Measurements from ENCODE around the gene FPR2.
"Not testable (repeated sequence)": the region's sequence is repeated elsewhere in the genome, so short reads cannot be mapped to it uniquely, and the experiment has no call there.

The FPR2 gene

GRCh38 chr19:51803519-51803918 is 42.5 kb downstream of the FPR2 start:
- no peak overlapping the region for H3K4me3 ChIP-seq (replicated peaks; ENCODE audit: low read depth, low read length)

GRCh38 chr19:51803967-51804366 is 43.0 kb downstream of the FPR2 start:
- TF ChIP-seq CTCF (IDR thresholded peaks at IDR 0.05; ENCODE audit: low read depth, low read length, missing control alignments) = no peak
- H3K4me3 ChIP-seq (replicated peaks; ENCODE audit: low read depth, low read length) = no peak overlapping the region
- no peak for DNase-seq (ENCODE audit: extremely low read depth, low read depth)

More at GRCh38 chr19:51803519-51803918, 42.5 kb downstream of the FPR2 start:
- TF ChIP-seq CTCF (IDR thresholded peaks at IDR 0.05; ENCODE audit: low read depth, low read length, missing control alignments) = no peak
- DNase-seq (ENCODE audit: extremely low read depth, low read depth) = no peak

DNA sequence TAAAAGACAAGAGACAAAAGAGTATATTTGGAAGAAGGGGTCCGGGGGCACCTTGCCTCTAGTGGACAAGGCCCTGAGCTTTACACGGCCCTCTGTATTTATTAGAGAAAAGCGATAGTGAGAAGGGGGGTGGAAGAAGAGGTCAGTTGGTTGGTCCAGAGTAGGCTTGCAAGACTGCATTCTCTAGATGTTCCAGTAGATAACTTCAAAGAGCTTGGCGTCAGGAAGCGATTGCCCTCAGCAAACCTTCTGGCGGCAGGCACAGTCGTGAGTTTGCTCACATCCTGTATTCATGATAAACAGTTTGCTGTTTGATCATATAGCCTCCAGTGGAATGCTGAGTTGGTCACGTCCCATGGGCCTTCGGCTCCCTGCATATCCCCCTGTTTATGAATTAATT is 43.8 kb downstream of the FPR2 start:
- not testable (repeated sequence) for DNase-seq (ENCODE audit: extremely low read depth, low read depth); H3K4me3 ChIP-seq (replicated peaks; ENCODE audit: low read depth, low read length)

DNA sequence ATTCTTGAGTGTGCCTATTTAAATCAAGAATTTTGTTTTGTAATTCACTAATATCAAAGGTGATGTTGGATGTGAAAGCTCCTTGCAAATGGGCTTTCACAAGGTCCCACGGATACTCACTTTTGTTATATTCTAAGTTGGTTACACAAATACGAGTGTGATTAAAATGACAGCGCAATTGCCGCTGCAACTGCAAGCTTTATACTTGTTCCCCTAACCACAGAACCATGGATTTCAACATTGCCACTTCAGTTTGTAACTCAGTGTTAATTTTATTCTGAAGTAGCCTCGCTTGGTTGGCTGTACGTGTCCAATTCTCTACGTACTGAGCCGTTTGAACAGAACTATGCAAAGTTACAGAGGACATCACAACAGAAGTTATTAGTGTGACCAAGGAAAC is 44.4 kb downstream of the FPR2 start:
- DNase-seq (ENCODE audit: extremely low read depth, low read depth); H3K4me3 ChIP-seq (replicated peaks; ENCODE audit: low read depth, low read length): not testable (repeated sequence)

GRCh38 chr19:51806571-51806970 is 45.6 kb downstream of the FPR2 start:
- not testable (repeated sequence) for DNase-seq (ENCODE audit: extremely low read depth, low read depth); H3K4me3 ChIP-seq (replicated peaks; ENCODE audit: low read depth, low read length)

- no peak overlapping the region for H3K4me3 ChIP-seq (replicated peaks; ENCODE audit: low read depth, low read length)
- DNase-seq (ENCODE audit: extremely low read depth, low read depth) = no peak
Observed at GRCh38 chr19:51807111-51807701, 46.2 kb downstream of the FPR2 start.

DNA sequence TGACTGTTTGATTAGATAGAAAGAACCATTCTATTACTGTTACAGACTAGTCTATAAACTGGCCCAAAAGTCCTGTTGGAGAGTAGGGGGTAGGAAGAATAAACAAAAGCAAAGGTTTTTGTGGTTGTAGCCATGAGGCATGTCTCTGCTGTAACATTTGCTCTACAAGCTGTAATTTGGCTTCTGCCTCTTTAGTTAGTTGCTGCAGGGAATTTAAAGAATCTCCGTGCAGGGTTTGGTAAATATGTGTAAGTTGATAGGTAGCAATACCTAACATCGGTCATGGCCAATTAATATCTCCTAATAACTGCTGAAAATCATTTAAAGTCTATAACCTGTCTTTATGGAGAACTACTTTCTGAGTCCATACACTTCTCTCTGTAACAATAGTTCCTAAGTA is 46.9 kb downstream of the FPR2 start:
- no peak overlapping the region for H3K4me3 ChIP-seq (replicated peaks; ENCODE audit: low read depth, low read length)
- TF ChIP-seq CTCF (IDR thresholded peaks at IDR 0.05; ENCODE audit: low read depth, low read length, missing control alignments) = no peak

More at GRCh38 chr19:51807111-51807701, 46.2 kb downstream of the FPR2 start:
- no peak for TF ChIP-seq CTCF (IDR thresholded peaks at IDR 0.05; ENCODE audit: low read depth, low read length, missing control alignments)

DNA sequence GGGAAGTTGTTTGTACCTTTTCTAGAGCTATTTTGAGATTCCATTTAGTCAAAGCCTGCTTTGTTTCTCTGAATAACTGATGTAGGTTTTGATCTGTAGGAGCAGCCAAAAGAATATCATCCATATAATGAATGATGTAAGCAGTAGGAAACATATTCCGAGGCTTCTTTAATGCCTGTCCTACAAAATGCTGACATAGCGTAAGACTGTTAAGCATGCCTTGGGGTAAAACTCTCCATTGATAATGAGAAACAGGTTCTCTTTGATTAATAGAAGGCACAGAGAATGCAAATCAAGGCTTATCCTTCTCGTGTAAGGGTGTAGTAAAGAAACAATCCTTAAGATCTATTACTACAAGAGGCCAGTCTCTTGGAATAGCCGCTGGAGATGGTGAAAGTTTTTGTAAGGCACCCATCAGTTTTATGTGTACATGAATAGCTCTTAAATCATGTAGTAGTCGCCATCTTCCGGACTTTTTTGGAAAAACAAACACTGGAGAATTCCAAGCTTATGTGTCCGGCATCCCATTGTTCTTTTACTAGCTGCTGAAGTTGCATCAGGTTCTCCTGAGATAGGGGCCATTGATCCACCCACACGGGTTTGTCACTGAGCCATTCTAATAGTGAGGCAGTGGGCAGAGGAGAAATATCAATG is 47.5 kb downstream of the FPR2 start:
- no peak for TF ChIP-seq CTCF (IDR thresholded peaks at IDR 0.05; ENCODE audit: low read depth, low read length, missing control alignments)
- peak; percentile 2 for DNase-seq (ENCODE audit: extremely low read depth, low read depth)
- H3K4me3 ChIP-seq (replicated peaks; ENCODE audit: low read depth, low read length) = no peak overlapping the region

More for the DNA sequence above, 46.9 kb downstream of the FPR2 start:
- no peak for DNase-seq (ENCODE audit: extremely low read depth, low read depth)
